ENCODE data around the gene TPPP2.

Gene TPPP2

DNA sequence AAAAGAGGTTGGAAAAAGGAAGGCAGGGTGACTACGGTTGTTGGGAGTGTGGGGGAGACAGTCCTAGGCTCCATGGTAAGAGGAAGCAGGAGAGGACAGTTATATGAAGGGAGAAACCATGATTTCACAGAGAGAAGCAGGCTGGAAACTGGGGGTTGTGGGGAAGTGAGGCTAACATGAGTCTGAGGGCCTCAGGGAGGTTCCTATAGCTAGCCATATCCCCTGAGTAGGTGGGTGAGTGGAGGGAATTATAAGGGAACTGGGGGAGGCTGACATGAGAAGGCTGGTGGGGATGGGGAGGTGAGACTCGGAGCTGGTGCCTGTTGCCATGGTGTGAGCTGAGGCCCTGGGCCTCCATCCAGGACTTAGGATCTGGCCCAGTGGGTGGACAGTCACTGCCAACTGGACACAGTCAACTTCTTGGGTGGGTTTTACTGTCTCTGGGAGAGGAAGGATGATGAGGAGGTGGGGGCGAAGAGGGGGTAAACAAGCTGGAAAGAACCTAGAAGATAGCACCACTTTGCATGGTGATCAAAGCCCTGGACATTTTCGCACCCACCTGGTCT, 3.2 kb downstream of the TPPP2 start:
- H3K4ac ChIP-seq (ENCODE audit: low read depth in 1 of 2, low read length in 2 of 2), result no peak overlapping the region
- no peak overlapping the region for H2BK15ac ChIP-seq (ENCODE audit: low read depth, poor library complexity, severe bottlenecking)
- no peak overlapping the region for H3K14ac ChIP-seq (ENCODE audit: low read length in 2 of 2)
- no peak overlapping the region for H2BK12ac ChIP-seq (ENCODE audit: low read length in 2 of 2)
- H3K27ac ChIP-seq (ENCODE audit: low read length, poor library complexity, severe bottlenecking), result no peak overlapping the region
- H2AFZ ChIP-seq (ENCODE audit: low read depth, low read length), result no peak overlapping the region
- H4K91ac ChIP-seq (ENCODE audit: low read length), result no peak overlapping the region
- whole genome bisulfite sequencing, result 91% methylated on average over 4 of the region's 4 CpGs
- H3K4me2 ChIP-seq (ENCODE audit: low read length, poor library complexity, severe bottlenecking), result no peak overlapping the region
- H3K23ac ChIP-seq (ENCODE audit: low read length in 2 of 2), result no peak overlapping the region
- H2AK5ac ChIP-seq (ENCODE audit: low read length, severe bottlenecking), result no peak overlapping the region
- no peaks in the 10 kb centered on the region for H3K4me1 ChIP-seq (ENCODE audit: control insufficient read depth, insufficient read depth, low read depth, low read length)
- H4K8ac ChIP-seq (ENCODE audit: low read length), result no peak overlapping the region
- peaks cover 36 to 62% of the 10 kb centered on the region in 2 experiments for H3K27me3 ChIP-seq (ENCODE audit: control insufficient read depth in 1 of 2, insufficient read depth in 1 of 2, low read length in 2 of 2)
- no peak for DNase-seq
- no peak overlapping the region for H3K4me3 ChIP-seq (ENCODE audit: insufficient read depth in 1 of 2, low read depth in 1 of 2, low read length in 2 of 2)
- H3K79me1 ChIP-seq (replicated peaks; ENCODE audit: low read length, poor library complexity, severe bottlenecking), result no peaks in the 10 kb centered on the region
- no peak overlapping the region for H3K18ac ChIP-seq (ENCODE audit: low read depth in 1 of 2, low read length in 2 of 2)
- no peak overlapping the region for H3K9ac ChIP-seq (ENCODE audit: low read length)
- H3K9me3 ChIP-seq (ENCODE audit: control insufficient read depth, low read length), result no peaks in the 10 kb centered on the region
- no peak overlapping the region for H2BK120ac ChIP-seq (ENCODE audit: low read depth, low read length)
- H2BK5ac ChIP-seq (ENCODE audit: low read depth, low read length, poor library complexity, severe bottlenecking), result no peak overlapping the region
- no peaks in the 10 kb centered on the region for H3K36me3 ChIP-seq (ENCODE audit: control insufficient read depth in 1 of 2, insufficient read depth in 2 of 2, low read depth in 1 of 2, low read length in 2 of 2)

DNA sequence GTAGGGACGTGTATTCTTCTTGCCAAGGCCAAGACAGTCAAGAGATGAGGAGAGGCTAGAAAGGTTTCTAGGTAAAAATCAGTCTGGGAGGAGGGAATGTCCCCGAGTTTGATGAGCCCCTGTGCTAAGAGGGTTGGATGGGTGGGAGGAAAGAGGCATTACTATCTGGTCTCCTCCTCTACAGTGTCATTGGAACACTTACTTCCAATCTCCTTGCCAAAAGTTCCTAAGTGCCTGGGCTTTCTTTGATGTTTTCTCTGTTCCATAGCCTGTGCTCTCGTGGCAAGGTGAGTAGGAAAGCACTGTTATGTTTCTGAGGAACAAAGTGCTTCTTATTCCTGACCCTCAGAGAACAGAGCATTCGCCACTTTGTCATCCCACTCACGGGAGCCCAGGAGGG, 4.7 kb downstream of the TPPP2 start, which contains the start of gene RNASE13:
RNASE13 (minus strand) TSS at position 101 of the 400 bp plus-strand sequence. CDS start 519 bp downstream, outside the sequence.
- Histone ChIP-seq H3K23ac (ENCODE audit: low read length in 2 of 2) (no peak within 1 kb of the TSS), H3K4me2 (ENCODE audit: low read length, poor library complexity, severe bottlenecking) (no peak within 1 kb of the TSS), H2BK5ac (ENCODE audit: low read depth, low read length, poor library complexity, severe bottlenecking) (no peak within 1 kb of the TSS), H2BK15ac (ENCODE audit: low read depth, poor library complexity, severe bottlenecking) (no peak within 1 kb of the TSS), H3K18ac (ENCODE audit: low read depth in 1 of 2, low read length in 2 of 2) (no peak within 1 kb of the TSS), H3K4me3 (ENCODE audit: insufficient read depth in 1 of 2, low read depth in 1 of 2, low read length in 2 of 2) (no peak within 1 kb of the TSS), H3K4ac (ENCODE audit: low read depth in 1 of 2, low read length in 2 of 2) (no peak within 1 kb of the TSS), H3K79me1 (replicated peaks; ENCODE audit: low read length, poor library complexity, severe bottlenecking) (no peaks in the 10 kb centered on the region), H2BK120ac (ENCODE audit: low read depth, low read length) (no peak within 1 kb of the TSS), H3K9me3 (ENCODE audit: control insufficient read depth, low read length) (no peaks in the 10 kb centered on the region), H3K4me1 (ENCODE audit: control insufficient read depth, insufficient read depth, low read depth, low read length) (peaks cover 2% of the 10 kb centered on the region), H4K8ac (ENCODE audit: low read length) (no peak within 1 kb of the TSS), H3K9ac (ENCODE audit: low read length) (no peak within 1 kb of the TSS), H2BK12ac (ENCODE audit: low read length in 2 of 2) (no peak within 1 kb of the TSS), H3K36me3 (ENCODE audit: control insufficient read depth in 1 of 2, insufficient read depth in 2 of 2, low read depth in 1 of 2, low read length in 2 of 2) (no peaks in the 10 kb centered on the region), H3K27ac (ENCODE audit: low read length, poor library complexity, severe bottlenecking) (no peak within 1 kb of the TSS), H2AFZ (ENCODE audit: low read depth, low read length) (no peak within 1 kb of the TSS), H2AK5ac (ENCODE audit: low read length, severe bottlenecking) (no peak within 1 kb of the TSS), H3K27me3 (ENCODE audit: control insufficient read depth in 1 of 2, insufficient read depth in 1 of 2, low read length in 2 of 2) (peaks cover 32 to 60% of the 10 kb centered on the region in 2 experiments), H3K14ac (ENCODE audit: low read length in 2 of 2) (no peak within 1 kb of the TSS), H4K91ac (ENCODE audit: low read length) (no peak within 1 kb of the TSS)
- DNase-seq, result no peak
- WGBS, result 65% methylated on average over 4 of the region's 5 CpGs

DNA sequence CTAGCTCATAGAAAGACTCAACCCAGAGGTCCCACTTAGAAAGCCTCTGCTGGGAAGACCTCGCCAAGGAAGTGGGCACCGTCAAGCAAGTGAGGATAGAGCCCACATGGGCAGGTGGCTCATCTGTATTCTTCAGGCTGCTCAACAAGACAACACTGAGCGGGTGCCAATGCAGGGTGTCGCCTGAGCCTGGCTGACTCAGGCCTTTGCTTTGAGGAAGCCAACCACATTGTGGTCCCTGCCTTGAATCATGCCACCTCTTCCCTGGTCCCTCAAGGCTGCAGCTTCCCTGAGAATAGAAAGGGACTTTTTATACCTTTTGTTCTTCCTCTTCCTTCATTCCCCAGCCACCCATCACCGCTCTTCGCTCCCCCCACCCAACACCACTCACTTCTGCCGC, 6.7 kb downstream of the TPPP2 start:
- Histone ChIP-seq H3K14ac (ENCODE audit: low read length in 2 of 2) (no peak overlapping the region), H3K27ac (ENCODE audit: low read length, poor library complexity, severe bottlenecking) (no peak overlapping the region), H2BK5ac (ENCODE audit: low read depth, low read length, poor library complexity, severe bottlenecking) (no peak overlapping the region), H2BK12ac (ENCODE audit: low read length in 2 of 2) (no peak overlapping the region), H3K4ac (ENCODE audit: low read depth in 1 of 2, low read length in 2 of 2) (no peak overlapping the region), H3K79me1 (replicated peaks; ENCODE audit: low read length, poor library complexity, severe bottlenecking) (no peaks in the 10 kb centered on the region), H3K23ac (ENCODE audit: low read length in 2 of 2) (no peak overlapping the region), H4K91ac (ENCODE audit: low read length) (no peak overlapping the region), H3K9ac (ENCODE audit: low read length) (no peak overlapping the region), H3K36me3 (ENCODE audit: control insufficient read depth in 1 of 2, insufficient read depth in 2 of 2, low read depth in 1 of 2, low read length in 2 of 2) (no peaks in the 10 kb centered on the region), H3K4me1 (ENCODE audit: control insufficient read depth, insufficient read depth, low read depth, low read length) (peaks cover 2% of the 10 kb centered on the region), H3K4me3 (ENCODE audit: insufficient read depth in 1 of 2, low read depth in 1 of 2, low read length in 2 of 2) (no peak overlapping the region), H3K18ac (ENCODE audit: low read depth in 1 of 2, low read length in 2 of 2) (no peak overlapping the region), H2BK15ac (ENCODE audit: low read depth, poor library complexity, severe bottlenecking) (no peak overlapping the region), H3K9me3 (ENCODE audit: control insufficient read depth, low read length) (no peaks in the 10 kb centered on the region), H3K4me2 (ENCODE audit: low read length, poor library complexity, severe bottlenecking) (no peak overlapping the region), H2BK120ac (ENCODE audit: low read depth, low read length) (no peak overlapping the region), H2AFZ (ENCODE audit: low read depth, low read length) (no peak overlapping the region), H3K27me3 (ENCODE audit: control insufficient read depth in 1 of 2, insufficient read depth in 1 of 2, low read length in 2 of 2) (peaks cover 24 to 42% of the 10 kb centered on the region in 2 experiments), H4K8ac (ENCODE audit: low read length) (no peak overlapping the region), H2AK5ac (ENCODE audit: low read length, severe bottlenecking) (no peak overlapping the region)
- WGBS, result 86% methylated on average over 7 of the region's 7 CpGs
- DNase-seq, result no peak

DNA sequence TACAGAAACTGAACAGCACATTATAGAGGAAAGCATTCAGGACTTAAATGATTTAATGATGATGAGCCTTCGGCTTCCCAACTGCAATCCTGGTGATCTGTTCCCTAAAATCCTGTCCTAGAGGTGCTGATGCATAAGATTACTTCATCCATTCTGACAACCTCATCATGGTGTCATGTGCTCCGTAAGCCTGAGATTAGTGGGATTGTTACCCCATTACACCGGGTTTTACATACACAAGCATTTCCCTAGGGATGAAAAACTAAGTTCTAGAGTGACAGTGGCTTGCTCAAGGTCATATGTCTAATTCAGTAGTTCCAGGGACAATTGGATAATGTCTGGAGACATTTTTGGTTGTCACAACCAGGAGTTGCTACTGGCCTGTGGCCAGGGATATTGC, 7.1 kb downstream of the TPPP2 start:
- Histone ChIP-seq H2AFZ (ENCODE audit: low read depth, low read length) (no peak overlapping the region), H2BK120ac (ENCODE audit: low read depth, low read length) (no peak overlapping the region), H2BK15ac (ENCODE audit: low read depth, poor library complexity, severe bottlenecking) (no peak overlapping the region), H3K79me1 (replicated peaks; ENCODE audit: low read length, poor library complexity, severe bottlenecking) (no peaks in the 10 kb centered on the region), H4K91ac (ENCODE audit: low read length) (no peak overlapping the region), H3K4ac (ENCODE audit: low read depth in 1 of 2, low read length in 2 of 2) (no peak overlapping the region), H3K27me3 (ENCODE audit: control insufficient read depth in 1 of 2, insufficient read depth in 1 of 2, low read length in 2 of 2) (peaks cover 21 to 38% of the 10 kb centered on the region in 2 experiments), H3K4me2 (ENCODE audit: low read length, poor library complexity, severe bottlenecking) (no peak overlapping the region), H3K27ac (ENCODE audit: low read length, poor library complexity, severe bottlenecking) (no peak overlapping the region), H2AK5ac (ENCODE audit: low read length, severe bottlenecking) (no peak overlapping the region), H3K9me3 (ENCODE audit: control insufficient read depth, low read length) (no peaks in the 10 kb centered on the region), H3K23ac (ENCODE audit: low read length in 2 of 2) (no peak overlapping the region), H4K8ac (ENCODE audit: low read length) (no peak overlapping the region), H3K14ac (ENCODE audit: low read length in 2 of 2) (no peak overlapping the region), H3K4me3 (ENCODE audit: insufficient read depth in 1 of 2, low read depth in 1 of 2, low read length in 2 of 2) (no peak overlapping the region), H3K36me3 (ENCODE audit: control insufficient read depth in 1 of 2, insufficient read depth in 2 of 2, low read depth in 1 of 2, low read length in 2 of 2) (no peaks in the 10 kb centered on the region), H3K18ac (ENCODE audit: low read depth in 1 of 2, low read length in 2 of 2) (no peak overlapping the region), H3K9ac (ENCODE audit: low read length) (no peak overlapping the region), H2BK12ac (ENCODE audit: low read length in 2 of 2) (no peak overlapping the region), H3K4me1 (ENCODE audit: control insufficient read depth, insufficient read depth, low read depth, low read length) (peaks cover 2% of the 10 kb centered on the region), H2BK5ac (ENCODE audit: low read depth, low read length, poor library complexity, severe bottlenecking) (no peak overlapping the region)
- DNase-seq, result no peak
- 85% methylated on average over 1 of the region's 3 CpGs for WGBS

Data from mesenchymal stem cell (in vitro differentiated cells and primary cell).